Activated CD8-positive, alpha-beta T cell treated with anti-CD3 and anti-CD28 coated beads for 36 hours (primary cell): ENCODE measurements around the gene AUTS2. TPM values are rescaled to one million over a fixed set of nuclear protein-coding genes. Genes with fewer than 3 reads are reported as not detected.

Source experiments
- ATAC-seq: fragments of 200-7000 bp; cut with Tn5 transposase; one replicate; pipeline ENCODE4 v1.10.0; 2021; ENCODE audit warnings: mild to moderate bottlenecking, moderate library complexity
- CTCF ChIA-PET: fragments of 350-600 bp; sonication (Branson Sonifier 250); formaldehyde crosslinking; loops from one replicate; lab custom pipeline; 2021; ENCODE audit warnings: antibody characterized with exemption; lab: Charles Lee
- POLR2A ChIA-PET: fragments of 350-600 bp; sonication (Branson Sonifier 250); formaldehyde crosslinking; loops from one replicate; lab custom pipeline; 2021; ENCODE audit warnings: antibody characterized with exemption; lab: Charles Lee
- DNase-seq: peaks from one replicate; pipeline ENCODE4 v3.0.0-alpha.2; 2020
- H3K27ac Mint-ChIP-seq: one replicate; pipeline ENCODE4 v1.8.0; 2021; ENCODE audit warnings: mild to moderate bottlenecking, mixed read lengths
- H3K27me3 Mint-ChIP-seq: one replicate; pipeline ENCODE4 v1.8.0; 2021; ENCODE audit warnings: mixed read lengths
- H3K36me3 Mint-ChIP-seq: one replicate; pipeline ENCODE4 v1.8.0; 2021; ENCODE audit warnings: low read depth, mixed read lengths
- H3K4me1 Mint-ChIP-seq: one replicate; pipeline ENCODE4 v1.8.0; 2021; ENCODE audit warnings: low read depth, mixed read lengths
- H3K4me3 Mint-ChIP-seq: one replicate; pipeline ENCODE4 v1.8.0; 2021; ENCODE audit warnings: mild to moderate bottlenecking, moderate library complexity, mixed read lengths
- H3K9me3 Mint-ChIP-seq: one replicate; pipeline ENCODE4 v1.8.0; 2021; ENCODE audit warnings: mixed read lengths
- CTCF ChIP-seq: fragments of 200-600 bp; IDR thresholded peaks from one replicate; pipeline ENCODE4 v1.8.0; 2022; ENCODE audit warnings: antibody characterized with exemption, mild to moderate bottlenecking
- intact Hi-C: fragments of 100-400 bp; cut with micrococcal nuclease; formaldehyde crosslinking; loops from one replicate; pipeline ENCODE4 v1.10.0; 2022
- total RNA-seq, 2 experiments: library from RNA; stranded (reverse); gene quantifications; one replicate each; pipeline ENCODE4 v1.2.3, GENCODE V29; 2021

AUTS2 gene
- total RNA-seq, 2 experiments from 2014 or later, result 3.1 to 3.3 TPM

- peaks cover 39% of the 10 kb centered on the region for H3K27me3 Mint-ChIP-seq
- peak; percentile 34 for ATAC-seq
- CTCF ChIA-PET, result interaction anchor here (1.3 kb wide), 1 partner anchor 10 kb away, joined by 3 read pairs; no protein-coding TSS in a partner anchor
- H3K4me3 Mint-ChIP-seq, result peak overlapping the region; percentile 79
- intact Hi-C loops, result no loop called here
- no peak for TF ChIP-seq CTCF
- POLR2A ChIA-PET, result no interaction called here
- no peaks in the 10 kb centered on the region for H3K36me3 Mint-ChIP-seq
- H3K4me1 Mint-ChIP-seq, result peaks cover 18% of the 10 kb centered on the region
- DNase-seq, result no peak
- H3K9me3 Mint-ChIP-seq, result no peaks in the 10 kb centered on the region
- peak overlapping the region; percentile 50 for H3K27ac Mint-ChIP-seq
Measured at GRCh38 chr7:70694434-70694970, 1096.2 kb downstream of the AUTS2 start.

- Mint-ChIP-seq H3K4me3 (peak overlapping the region; percentile 79), H3K27me3 (peaks cover 39% of the 10 kb centered on the region), H3K4me1 (peaks cover 18% of the 10 kb centered on the region), H3K27ac (peak overlapping the region; percentile 66), H3K36me3 (no peaks in the 10 kb centered on the region), H3K9me3 (no peaks in the 10 kb centered on the region)
- DNase-seq (no peak), ATAC-seq (no peak)
- TF ChIP-seq CTCF, result no peak
- intact Hi-C loops, result loop anchor here (5.0 kb wide), 1 partner anchor 103 kb away; no protein-coding TSS in a partner anchor
- CTCF ChIA-PET, result interaction anchor here (1.3 kb wide), 1 partner anchor 10 kb away, joined by 3 read pairs; no protein-coding TSS in a partner anchor
- POLR2A ChIA-PET, result interaction anchor here (0.6 to 1.5 kb wide), 2 partner anchors 26 to 47 kb away, joined by 3 read pairs; no protein-coding TSS in a partner anchor
Measured at GRCh38 chr7:70694971-70695794, 1096.9 kb downstream of the AUTS2 start.

- intact Hi-C loops, result loop anchor here (5.0 kb wide), 1 partner anchor 103 kb away; no protein-coding TSS in a partner anchor
- TF ChIP-seq CTCF, result no peak
- Mint-ChIP-seq H3K27ac (peak overlapping the region; percentile 66), H3K27me3 (peaks cover 39% of the 10 kb centered on the region), H3K36me3 (no peaks in the 10 kb centered on the region), H3K4me3 (peak overlapping the region; percentile 79), H3K9me3 (no peaks in the 10 kb centered on the region), H3K4me1 (peaks cover 18% of the 10 kb centered on the region)
- ATAC-seq (peak; percentile 28), DNase-seq (peak; percentile 43)
- ChIA-PET CTCF (interaction anchor here (1.3 to 1.7 kb wide), 2 partner anchors 11 to 38 kb away, joined by 3 to 4 read pairs; no protein-coding TSS in a partner anchor), POLR2A (interaction anchor here (0.9 to 1.5 kb wide), 2 partner anchors 48 to 87 kb away, joined by 3 read pairs; no protein-coding TSS in a partner anchor)
Measured at GRCh38 chr7:70695795-70696083, 1097.5 kb downstream of the AUTS2 start.

- intact Hi-C loops, result loop anchor here (5.0 kb wide), 1 partner anchor 104 kb away; no protein-coding TSS in a partner anchor
- no peak overlapping the region for H3K27ac Mint-ChIP-seq
- ChIA-PET POLR2A (interaction anchor here (0.9 to 1.5 kb wide), 2 partner anchors 48 to 87 kb away, joined by 3 read pairs; no protein-coding TSS in a partner anchor), CTCF (interaction anchor here (1.7 kb wide), 1 partner anchor 38 kb away, joined by 4 read pairs; no protein-coding TSS in a partner anchor)
- peak overlapping the region; percentile 79 for H3K4me3 Mint-ChIP-seq
- DNase-seq (no peak), ATAC-seq (no peak)
- H3K27me3 Mint-ChIP-seq, result peaks cover 39% of the 10 kb centered on the region
- TF ChIP-seq CTCF, result no peak
- H3K9me3 Mint-ChIP-seq, result no peaks in the 10 kb centered on the region
- no peaks in the 10 kb centered on the region for H3K36me3 Mint-ChIP-seq
- peaks cover 18% of the 10 kb centered on the region for H3K4me1 Mint-ChIP-seq
Measured at GRCh38 chr7:70696201-70696754, 1098.0 kb downstream of the AUTS2 start.
